Stimulated activated CD4-positive, alpha-beta T cell treated with anti-CD3 and anti-CD28 coated beads, Interleukin-2, amount 100 ng/mL, for 24 hours (primary cell): ENCODE measurements around the gene CDH4.

Experiments
- DNase-seq, 2 donors: peaks; one replicate each; pipeline ENCODE4 v3.0.0-alpha.2; 2020

Gene CDH4

DNA sequence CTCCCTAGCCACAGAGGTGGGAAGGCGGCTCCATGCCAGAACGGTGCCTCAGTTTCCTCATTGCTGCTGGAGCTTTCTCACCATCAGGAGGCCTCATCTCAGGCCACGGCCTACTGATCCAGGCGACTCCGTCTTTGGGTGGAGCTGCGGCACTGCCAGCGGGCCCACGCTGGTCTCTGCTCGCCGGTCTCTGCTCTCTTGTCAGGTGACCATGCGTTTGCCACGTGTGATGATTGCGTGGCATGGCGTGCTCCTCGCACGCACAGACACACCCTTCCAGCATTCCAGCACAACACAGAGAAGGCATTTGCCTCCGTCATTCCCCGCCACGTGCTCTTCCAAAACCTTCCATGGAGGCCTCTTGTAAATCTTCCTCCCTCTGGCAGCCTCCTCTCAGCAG, 271.1 kb downstream of the CDH4 start:
- DNase-seq, result no peak

DNA sequence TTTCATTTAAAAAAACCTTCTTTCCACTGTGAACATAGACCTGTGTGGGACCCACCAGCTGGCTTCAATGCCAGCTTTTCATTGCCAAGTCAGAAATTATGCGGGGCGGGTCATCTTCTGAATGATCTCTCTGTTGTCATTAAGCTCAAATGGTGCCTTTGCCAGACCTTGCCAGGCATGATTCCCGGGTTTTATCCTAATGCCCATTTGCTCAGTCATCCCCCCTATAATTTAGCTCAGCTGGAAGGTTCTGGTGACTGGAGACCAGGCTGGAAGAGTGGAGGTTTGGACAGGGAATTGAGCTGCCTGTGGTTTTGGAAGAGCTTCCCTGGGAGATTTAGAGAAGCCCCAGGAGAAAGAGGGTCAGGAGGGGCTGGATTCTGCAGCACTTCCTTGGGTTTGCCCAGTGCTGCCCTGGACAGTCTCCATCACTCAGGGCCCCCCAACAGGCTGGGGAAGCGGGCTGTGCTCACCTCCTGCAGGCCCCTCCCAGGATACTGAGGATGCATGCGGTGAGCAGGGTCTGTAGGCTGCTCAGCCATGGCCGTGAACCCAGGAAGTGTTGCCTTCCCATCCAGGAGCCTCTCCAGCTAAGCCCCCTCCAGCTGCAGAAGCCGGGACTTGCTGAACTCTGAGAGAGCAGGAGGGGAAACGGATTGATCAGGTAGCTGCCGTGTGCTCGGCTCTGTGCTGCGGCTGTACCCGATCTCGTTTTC, 273.0 kb downstream of the CDH4 start:
- no peak for DNase-seq

DNA sequence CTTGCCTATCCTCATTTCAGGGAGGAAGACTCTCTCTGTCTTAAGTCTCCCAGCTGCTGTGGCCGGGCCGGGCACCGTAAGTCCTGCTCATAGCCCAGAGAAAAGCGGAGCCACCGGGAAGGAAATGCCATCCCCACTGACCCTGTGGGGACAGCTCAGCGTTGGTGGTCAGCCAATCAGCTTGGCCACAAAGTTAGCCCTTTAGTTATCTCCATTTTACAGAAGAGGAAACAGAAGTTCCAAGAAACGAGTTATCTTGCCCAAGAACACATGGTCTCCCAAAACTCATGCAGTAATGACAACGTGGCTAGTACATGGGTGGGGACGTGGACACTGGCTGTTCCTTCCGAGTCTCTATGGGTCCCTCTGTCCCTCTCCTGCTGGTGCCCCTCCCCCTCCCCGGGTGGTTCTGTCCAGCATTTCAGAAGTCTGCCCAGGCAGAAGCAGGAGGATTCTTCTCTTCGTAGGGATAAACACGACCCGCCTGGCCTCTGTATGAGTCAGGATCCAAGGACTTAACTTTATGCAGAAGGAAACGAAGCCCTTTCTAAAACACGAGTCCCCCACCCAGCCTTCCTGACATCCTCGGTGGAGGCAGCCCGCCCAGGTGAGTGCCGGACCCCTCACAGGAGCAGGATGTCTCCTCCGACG, 273.8 kb downstream of the CDH4 start:
- DNase-seq, result no peak

DNA sequence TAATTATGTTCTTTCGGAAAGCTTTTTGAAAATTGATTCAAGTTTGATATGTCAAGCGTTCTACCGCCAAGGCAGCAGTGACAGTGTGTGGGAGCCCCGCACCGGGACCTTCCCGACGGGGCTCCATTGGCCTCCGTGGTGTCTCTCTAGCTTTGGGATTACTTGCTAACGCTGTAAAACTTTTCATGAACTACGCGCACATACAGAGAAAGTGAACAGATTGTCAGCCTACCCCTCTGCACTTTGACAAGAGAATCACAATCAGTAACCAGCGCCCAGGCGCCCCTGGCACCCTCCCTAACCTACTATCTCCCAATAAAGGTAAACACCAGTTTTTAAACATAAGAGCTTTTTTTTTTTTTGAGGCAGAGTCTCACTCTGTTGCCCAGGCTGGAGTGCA, 274.8 kb downstream of the CDH4 start:
- DNase-seq, result no peak

DNA sequence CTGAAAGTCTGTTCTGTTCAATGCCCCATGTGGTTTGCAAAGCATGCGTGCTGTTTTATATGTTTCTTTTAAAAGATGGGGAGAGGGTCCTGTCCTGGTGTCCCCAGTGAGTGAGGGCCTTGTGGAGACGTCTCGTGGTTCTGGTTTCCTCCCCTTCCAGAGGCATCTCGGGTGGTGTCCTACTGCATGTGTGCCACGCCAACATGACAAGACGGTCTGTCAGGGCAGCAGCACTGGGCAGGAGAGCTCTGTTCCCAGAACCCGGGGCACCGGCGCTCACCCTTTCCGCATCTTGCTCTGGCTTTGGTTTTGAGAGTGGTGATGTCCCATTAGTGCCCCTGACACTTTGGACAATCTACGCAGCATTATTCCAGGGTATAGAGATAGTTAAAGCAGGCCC, 275.6 kb downstream of the CDH4 start:
- no peak for DNase-seq

DNA sequence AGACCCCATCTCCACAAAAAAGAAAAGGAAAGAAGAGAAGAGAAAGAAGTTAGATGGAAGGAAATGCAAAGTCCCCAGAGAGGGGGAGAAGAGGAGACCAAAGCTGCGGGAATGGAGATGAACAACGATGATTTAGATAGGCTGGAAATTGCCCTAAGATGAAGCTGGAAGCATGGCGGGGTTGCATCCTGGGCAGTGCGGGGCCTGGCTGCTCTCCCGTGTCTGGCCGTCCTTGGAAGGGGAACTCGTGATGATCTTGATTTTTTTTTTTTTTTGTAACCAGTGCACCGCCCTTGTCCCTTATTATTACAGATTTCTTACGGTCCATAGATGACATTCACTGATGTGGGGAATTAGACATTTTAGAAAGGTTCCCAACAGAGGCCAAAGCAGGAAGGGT, 276.5 kb downstream of the CDH4 start:
- DNase-seq, result no peak

DNA sequence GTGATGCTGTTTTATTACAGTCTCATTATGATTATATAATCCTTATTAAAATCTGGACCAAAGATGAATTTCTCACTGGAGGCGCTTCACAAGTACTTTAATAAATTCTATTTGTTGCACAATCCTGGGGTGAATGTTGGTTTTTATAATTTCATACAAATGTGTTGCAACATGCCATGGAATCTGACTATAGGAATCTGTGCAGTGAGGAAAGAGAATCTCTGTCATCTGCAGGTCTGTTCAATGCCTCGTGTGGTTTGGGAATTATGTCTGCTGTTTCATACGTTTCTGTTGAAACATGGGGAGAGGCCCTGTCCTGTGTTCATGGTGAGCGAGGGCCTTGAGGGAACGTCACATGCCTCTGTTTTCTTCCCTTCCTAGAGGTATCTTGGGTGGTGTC, 277.3 kb downstream of the CDH4 start:
- no peak for DNase-seq

DNA sequence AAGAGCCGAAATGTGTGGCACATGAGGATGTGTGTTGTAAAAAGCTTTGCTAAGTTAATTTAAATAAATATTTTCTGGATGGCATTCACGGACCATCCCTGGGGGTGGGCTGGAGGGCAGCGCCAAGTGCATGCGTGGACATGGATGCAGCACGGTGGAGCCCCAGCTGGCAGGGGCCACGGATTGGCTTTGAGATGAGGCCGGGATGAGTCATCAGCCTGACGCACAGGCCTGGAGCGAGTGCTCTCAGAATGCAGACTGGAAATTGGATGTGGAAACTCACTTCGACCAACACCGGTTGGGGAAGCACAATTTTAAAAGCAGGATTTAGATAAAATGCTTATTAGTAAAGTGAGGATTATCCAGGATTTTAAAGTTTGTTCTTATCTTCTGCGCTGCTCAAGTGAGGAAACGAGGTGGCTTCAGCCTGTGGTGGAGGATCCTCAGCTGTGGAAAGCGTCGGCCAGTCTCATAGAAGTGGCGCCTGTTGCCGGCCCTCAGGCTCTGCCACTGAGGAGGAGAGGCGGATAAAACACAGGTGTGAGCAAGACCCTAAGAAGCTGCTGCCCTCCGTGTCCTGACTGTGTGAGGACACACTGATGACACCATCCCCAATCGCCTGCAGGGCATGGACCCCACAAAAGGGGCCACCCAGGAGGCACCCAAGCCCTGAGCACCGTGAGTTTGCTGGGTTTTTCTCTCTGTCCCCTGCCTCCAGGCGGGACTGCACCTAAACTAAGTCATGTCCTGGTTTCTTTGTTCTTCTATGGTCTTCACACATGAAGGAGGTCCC, 279.7 kb downstream of the CDH4 start:
- DNase-seq, result no peak

DNA sequence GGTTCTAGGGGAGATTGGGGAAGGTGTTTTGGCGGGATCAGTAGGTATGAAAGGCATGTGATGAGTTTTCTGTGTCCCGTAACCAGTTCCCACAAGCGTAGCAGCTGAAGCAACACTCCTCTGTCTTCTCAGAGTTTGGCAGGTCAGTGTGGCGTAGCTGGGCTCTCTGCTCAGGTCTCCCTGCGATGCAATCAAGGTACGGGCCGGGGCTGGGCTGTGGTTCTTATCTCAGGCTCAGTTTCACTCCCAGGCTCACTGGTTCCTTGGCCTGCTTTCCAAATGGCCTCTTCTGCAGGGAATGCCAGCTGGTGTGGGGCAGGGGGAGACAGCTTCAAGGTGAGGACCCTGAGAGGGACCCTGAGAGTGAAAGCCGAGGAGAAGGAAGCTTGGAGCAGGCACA, 280.7 kb downstream of the CDH4 start:
- DNase-seq, result no peak

DNA sequence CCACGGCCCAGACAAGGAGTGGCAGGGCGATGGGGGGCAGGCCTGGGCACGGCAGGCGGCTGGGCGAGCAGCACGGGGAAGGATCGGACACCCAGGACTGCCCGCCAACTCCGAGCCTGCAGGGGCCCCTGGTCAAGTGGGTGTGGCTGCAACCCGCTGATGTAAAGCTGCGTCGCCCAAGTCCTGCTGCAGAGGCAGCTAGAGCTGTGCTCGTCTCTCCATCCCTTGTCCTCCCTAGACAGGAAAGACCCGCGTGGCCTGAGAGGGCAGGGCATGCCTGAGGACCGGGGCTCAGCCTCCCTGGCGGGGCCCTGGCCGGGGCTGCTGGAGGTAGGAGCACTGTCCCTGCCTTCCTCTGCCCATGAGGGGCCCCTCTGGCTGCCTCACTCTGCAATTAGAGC, 281.2 kb downstream of the CDH4 start:
- DNase-seq, result no peak

DNA sequence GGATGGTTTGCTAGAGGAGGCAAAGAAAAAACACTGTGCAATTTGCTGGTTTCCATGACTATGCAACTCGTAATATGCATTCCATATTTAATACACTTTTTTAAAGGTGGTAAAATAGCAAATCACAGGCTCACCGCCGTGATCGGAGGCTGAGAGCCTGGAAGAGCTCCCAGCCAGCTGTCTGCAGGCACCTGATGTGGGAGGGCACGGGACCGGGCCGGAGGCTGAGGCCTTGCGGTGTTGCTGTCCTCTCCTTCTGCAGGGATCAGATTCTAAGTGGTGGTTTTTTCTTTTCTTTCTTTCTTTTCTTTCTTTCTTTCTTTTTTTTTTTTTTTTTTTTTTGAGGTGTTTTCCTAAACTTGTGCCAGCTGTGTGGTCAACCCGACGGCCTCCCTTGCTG, 282.3 kb downstream of the CDH4 start:
- no peak for DNase-seq

DNA sequence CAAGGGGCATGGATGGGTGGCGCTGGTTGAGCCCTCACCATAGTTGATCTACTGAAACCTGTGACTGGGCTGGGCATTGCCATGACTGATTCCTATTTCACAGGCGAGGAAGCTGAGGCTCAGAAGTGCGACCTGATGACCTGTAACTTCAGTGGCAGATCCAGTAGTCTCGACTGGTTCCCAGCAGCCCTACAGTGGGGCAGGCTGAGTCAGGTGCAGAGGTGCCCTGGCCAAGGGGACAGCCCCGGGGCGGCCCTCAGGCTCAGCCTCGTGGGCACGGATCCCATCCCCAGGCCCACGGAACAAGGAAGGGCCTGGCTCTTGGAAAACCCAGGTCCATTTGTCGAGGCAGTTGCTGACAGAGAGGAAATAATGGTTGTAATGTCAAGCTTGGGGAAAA, 283.0 kb downstream of the CDH4 start:
- no peak for DNase-seq

DNA sequence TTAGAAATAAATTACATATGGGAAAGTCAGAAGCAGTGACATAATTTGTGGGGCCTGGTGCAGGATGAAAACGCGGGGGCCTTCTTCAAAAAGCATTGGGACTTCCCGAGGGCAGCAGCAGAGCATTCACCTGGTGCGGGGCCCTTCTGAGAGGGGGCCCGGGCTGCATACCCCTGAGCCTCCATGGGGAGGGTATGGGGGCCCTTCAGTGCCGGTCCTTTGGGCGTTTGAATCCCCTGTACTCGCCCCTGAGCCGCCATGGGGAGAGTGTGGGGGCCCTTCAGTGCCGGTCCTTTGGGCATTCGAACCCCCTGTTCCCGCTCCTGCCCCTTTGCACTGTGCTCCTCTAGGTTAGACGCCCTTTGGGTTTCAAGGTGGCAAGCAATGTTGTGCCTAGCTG, 283.5 kb downstream of the CDH4 start:
- DNase-seq, result no peak

DNA sequence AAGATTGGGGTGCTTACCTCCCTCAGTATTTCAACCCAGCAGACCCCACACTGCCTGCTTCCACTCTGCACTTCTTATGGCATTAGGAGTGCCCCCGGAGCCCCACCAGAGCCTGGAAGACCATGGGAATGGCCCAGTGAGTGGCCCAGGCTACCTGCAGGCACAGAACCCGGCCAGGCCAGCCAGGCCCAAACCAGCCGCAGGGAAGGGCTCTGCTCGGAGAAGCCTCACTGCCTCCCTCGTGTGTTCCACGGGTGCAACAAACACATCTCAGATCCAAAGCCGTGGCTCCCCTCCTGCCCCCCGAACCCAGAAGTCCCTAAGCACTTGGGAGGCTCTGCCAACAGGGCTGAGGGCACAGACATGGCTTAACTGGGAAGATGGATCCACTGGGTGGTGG, 283.9 kb downstream of the CDH4 start:
- no peak for DNase-seq

DNA sequence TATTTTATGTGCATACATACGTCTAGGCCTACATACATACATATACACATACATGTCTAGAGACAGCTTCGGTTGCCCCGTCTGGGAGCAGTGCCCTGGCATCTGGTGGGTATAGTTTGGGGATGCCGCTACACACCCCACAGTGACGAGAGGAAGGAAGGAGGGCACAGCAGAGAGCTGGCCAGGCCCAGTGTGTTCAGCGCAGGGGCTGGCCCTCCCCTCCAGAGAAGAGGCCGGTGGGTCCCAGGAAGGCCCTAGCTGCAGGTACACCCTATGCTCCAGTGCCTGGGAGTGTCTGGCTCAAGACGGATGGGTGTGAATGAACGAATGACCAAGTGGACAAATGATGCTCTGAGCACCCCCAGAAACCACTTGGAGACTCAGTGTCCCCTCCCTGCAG, 284.6 kb downstream of the CDH4 start:
- DNase-seq, result no peak

DNA sequence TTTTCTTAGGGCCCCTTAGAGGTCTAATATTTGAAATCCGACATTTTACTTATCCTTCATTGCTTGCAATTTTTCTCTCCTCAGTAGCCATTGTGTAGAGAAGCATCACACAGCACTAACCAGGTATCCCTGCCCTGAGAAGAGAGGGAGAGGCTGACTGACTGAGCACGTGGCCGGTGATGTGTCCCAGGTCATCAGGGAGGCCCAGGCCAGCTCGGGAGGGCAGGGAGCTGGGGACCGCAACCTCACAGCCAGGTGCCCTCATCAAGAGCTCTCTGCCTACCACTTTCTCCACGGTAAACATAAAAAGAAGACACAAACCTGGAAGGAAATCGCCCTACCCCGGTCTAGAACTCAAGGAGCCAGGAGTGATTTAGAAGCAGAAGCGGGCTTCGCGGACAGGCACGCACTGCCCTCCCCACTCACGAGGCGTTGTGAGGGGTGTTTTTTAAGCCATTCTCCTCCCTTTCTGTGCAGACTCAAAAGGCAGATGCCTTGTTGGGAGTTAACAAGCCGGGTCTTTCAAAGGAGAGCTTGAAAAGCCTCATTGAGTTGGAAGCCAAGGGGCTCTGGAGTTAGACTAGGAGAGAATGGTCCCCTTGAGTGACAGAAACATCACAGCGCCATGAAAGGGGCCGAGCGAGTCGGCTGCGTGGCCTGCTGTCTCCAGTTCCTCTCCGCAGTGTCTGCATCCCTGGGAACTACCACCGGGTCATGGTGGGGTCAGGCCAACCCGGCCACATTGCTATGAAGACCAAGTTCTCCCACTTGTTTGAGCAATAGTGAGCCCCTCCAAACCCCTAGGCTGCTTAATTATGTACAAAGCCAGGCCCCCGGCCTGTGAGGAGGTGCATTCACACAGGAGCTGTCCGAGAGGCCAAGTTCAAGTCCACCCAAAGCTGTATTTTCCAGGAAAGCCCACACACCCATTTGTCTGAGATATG, 285.4 kb downstream of the CDH4 start:
- DNase-seq, result no peak

DNA sequence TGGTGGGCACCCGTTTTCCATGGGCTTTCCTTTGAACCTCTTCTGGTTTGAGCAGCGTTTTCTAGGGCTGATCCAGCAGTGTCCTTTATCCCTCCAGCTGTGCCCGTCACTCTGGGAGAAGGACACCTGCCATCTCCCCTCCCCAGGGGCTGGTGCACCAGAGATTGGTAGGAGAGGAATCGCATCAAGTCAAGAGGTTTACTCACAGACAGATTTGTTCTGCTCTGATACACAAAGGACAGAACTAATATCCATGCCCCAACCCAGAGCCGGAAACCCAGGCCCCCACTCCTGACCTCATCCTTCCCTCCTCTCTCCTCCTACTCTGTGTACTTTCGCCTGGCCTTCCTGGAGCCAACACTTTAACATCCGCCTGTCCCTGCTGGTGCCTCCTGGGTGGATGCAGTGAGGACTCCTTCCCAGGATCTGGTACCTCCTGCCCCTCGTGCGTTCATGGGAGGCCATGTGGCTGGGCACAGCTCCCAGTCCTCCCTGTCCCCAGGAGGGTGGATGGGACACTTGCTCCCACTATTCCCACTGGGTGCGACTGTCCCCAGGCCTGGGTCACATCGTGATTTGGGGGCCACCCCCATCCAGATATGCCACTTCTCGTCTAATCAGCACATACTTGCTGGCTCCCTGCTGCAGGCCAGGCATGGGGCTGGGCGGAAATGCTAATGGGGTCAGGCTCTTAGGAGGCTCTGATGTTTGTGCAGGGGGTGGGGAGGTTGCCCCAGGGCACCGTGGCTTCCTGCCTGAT, 286.3 kb downstream of the CDH4 start:
- no peak for DNase-seq

DNA sequence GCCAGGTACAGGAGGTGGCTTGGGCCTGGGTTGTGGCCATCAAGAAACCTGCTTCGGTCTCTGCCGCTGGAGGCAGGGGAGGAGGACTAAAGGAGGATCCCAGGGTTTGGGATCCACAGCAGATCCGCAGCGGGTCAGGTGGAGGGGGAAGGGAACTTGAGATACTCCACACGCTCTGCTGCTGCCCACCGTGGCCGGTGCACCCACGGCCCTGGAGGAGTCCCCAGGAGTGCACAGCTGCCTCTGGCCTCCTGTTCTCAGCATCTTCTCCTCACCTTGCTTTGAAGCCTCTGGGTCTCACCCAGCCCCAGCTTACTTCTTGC, 286.8 kb downstream of the CDH4 start:
- no peak for DNase-seq

DNA sequence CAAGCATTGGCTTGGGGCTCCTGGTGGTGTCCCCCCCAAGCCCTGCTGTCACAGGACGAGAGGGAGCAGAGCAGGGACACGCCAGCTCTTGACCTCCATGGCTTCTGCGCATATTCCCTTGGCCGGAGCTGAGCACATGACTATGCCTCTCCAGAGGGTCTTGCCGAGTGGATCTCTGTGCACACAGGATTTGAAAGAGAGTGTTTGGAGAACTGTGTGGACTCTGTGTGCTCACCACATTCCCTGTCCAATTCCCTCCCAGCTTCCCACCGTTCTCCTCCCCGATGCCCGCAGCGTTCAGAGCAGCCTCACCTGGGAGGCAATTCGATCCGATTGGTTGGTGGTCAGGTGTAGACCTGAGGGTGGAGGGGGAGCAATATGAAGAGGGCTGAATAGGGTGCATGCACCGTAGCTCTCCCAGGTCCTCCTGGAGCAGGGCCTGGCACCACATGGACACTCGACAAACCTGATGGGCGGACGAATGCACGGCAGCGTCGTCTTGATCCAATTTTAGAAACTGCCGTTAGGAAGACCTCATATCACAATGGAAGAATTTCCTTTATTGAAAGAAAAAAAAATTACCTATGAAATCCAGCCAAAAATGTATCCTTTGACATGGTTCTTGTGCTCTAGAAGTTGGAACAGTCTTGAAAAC, 287.8 kb downstream of the CDH4 start:
- no peak for DNase-seq

DNA sequence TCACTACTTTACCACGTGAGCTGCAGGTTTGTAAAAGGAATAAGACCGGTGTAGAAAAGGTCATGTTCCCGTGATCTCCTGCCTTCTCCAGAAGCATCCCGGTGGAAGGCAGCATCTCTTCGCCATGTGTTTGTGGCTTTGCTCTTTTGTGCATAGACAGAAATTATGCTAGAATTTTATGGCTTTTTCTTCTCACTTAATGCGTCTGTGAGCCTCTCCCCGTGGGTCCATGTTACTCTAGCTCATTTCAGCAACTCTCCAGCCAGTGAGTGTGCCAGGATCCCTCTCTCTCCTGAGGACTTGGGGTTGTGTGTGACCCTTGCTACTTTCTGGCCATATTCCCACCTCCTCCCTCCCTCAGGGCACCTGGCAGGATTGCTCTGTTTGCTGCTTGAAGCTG, 289.5 kb downstream of the CDH4 start:
- DNase-seq, result no peak

DNA sequence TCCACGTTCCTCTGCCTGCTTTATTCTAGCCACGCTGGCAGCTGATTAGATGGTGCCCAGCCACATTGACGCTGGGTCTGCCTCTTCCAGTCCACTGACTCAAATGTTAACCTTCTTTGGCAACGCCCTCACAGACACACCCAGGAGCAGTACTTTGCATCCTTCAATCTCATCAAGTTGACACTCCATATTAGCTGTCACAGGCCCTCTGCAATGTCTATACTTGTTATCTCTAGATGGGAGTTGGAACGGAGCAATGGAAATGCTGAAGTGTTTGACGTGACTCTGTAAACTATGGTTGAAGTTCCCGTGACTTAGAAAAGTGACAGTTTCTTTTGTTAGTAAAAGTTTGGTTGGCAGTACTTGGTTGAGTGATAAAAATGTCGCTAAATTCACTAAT, 291.0 kb downstream of the CDH4 start:
- no peak for DNase-seq
